DMS153 (cell line): Measurements from ENCODE around the gene NKX1-2.
A peak's percentile ranks its signal among the peaks of the same experiment; 100 is the strongest.
"Not testable (repeated sequence)": the region's sequence is repeated elsewhere in the genome, so short reads cannot be mapped to it uniquely, and the experiment has no call there.

Source experiments
- DNase-seq: peaks from one replicate; lab custom pipeline; 2025; lab: John Stamatoyannopoulos, UW

The NKX1-2 gene

GRCh38 chr10:124449170-124450011 is 444 bp downstream of the NKX1-2 start:
- no peak for DNase-seq

GRCh38 chr10:124448696-124449169 is 1.1 kb downstream of the NKX1-2 start:
- DNase-seq = no peak

DNA sequence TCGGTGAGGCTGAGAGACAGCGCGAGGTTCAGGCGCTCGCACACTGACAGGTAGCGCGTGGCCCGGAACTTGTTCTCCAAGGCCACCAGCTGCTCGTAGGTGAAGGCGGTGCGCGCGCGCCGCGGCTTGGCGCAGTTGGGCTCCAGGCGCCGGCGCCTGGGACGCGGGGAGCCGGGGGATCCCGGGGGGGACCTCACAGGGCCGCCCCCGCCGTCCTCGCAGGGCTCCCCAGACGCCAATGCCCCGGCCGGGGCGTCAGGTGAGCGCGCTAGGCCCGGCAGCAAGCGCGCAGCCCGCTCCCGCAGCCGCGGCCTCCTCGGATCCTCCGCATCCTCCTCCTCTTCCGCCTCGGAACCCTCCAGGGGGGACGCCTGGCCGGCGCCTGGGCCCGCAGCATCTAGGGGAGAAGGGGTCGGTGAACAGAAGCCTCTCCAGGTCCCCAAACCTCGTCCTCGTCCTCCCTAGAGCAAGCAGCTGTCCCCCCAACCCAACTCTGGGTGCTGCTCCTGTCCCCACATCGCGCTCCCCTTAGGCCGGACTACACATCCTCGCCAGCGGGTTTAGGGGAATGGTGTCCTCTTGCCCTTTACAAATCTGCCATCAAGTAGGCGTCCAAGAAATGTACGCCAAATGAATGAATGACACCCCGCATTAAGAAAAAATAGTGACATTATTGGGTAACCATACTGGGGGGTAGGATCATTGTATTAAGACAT is 1.9 kb downstream of the NKX1-2 start:
- no peak for DNase-seq

- DNase-seq = no peak
Measured at GRCh38 chr10:124446830-124447750, 2.7 kb downstream of the NKX1-2 start.

GRCh38 chr10:124441694-124442093 is 8.1 kb downstream of the NKX1-2 start:
- not testable (repeated sequence) for DNase-seq

DNA sequence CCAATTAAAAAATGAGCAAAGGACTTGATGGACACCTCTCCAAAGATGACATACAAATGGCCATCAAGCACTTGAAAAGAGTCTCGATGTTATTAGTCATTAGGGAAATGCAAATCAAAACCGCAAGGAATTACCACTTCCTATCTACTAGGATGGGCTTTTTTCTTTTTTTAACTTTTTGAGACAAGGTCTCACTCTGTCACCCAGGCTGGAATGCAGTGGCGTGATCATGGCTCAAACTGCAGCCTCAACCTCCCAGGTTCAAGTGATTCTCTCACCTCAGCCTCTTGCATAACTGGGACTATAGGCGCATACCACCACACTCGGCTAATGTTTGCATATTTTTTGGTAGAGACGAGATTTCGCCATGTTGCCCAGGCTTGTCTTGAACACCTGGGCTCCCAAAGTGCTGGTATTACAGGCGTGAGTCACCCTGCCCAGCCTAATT is 13.6 kb downstream of the NKX1-2 start:
- no peak for DNase-seq

GRCh38 chr10:124435683-124436082 is 14.2 kb downstream of the NKX1-2 start:
- DNase-seq = not testable (repeated sequence)

- DNase-seq = no peak
Measured at GRCh38 chr10:124433461-124433860, 16.4 kb downstream of the NKX1-2 start.

DNA sequence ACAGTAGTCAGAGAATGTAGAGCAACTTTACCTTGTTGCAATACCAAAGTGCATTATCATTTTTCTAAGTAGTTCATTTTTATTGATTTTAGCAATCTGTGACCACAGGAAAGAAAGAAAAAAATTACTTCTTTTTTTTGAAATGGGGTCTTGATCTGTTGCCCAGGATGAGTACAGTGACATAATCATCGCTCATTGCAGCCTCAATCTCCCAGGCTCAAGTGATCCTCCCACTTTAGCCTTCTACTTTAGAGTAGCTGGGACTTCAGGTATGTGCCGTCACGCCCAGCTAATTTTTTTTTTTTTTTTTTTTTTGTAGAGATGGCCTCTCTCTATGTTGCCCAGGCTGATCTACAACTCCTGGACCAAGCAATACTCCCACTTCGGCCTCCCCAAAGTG is 19.8 kb downstream of the NKX1-2 start:
- DNase-seq = no peak

DNA sequence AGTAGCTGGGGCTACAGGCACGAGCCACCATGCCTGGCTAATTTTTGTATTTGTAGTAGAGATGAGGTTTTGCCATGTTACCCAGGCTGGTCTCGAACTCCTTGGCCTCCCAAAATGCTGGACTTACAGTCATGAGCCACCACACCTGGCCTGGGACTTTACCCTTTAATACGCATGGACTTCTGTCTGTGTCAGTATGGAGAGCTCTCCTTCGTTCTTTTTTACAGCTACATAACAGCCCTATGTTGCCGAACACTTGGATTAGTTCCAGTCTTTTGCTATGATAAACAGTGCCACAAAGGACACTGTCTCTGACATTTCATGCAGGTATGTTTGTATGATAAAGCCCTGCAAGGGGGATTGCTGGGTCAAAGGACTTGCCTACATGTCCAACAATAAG is 20.3 kb downstream of the NKX1-2 start:
- peak; percentile 34 for DNase-seq

GRCh38 chr10:124428207-124428777 is 21.5 kb downstream of the NKX1-2 start:
- DNase-seq = no peak

DNA sequence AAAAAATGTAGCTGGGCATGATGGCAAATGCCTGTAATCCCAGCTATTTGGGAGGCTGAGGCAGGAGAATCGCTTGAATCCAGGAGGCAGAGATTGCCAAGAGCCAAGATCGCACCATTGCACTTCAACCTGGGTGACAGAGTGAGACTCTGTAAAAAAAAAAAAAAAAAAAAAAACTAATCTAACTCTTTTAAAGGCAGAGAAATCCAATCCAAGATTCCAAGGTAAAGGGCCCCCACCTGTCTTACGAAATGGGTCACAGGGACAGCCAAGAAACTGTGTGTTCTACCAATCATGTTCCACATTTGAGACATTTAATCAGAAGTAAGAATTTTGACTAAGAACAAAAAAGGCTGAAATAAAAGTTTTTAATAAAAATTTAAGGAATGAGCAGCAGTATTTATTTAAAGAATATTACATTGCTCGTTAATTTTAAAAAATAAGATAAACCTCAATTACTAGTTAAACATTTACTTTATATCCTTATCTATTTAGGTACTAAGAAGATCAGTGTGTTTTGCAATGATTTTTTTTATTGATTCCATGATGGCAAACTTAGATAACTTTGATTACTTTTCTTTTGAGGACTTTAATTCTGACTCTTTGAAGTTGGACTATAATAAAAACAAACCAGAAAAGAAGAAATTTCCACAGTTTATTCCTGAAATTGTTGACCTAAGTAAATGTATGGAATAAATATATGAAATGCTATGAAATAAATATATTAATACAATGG is 24.4 kb downstream of the NKX1-2 start:
- no peak for DNase-seq

- no peak for DNase-seq
Measured at GRCh38 chr10:124423813-124424212, 26.0 kb downstream of the NKX1-2 start.

DNA sequence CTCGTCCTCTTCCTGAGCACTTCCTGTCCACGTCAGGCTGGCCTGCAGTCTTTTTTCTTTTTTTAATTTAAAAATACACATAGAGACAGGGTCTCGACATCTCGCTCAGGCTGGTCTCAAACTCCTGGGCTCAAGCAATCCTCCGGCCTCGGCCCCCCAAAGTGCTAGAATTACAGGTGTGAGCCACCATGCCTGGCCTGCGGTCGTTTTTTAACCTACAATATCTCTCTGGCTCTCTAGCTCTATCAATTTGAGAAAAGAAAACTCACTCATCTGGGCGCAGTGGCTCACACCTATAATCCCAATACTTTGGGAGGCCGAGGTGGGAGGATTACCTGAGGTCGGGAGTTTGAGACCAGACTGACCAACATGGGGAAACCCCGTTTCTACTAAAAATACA is 27.1 kb downstream of the NKX1-2 start:
- no peak for DNase-seq

GRCh38 chr10:124420254-124420653 is 29.6 kb downstream of the NKX1-2 start:
- no peak for DNase-seq

- no peak for DNase-seq
Measured at GRCh38 chr10:124419635-124420034, 30.2 kb downstream of the NKX1-2 start.

DNA sequence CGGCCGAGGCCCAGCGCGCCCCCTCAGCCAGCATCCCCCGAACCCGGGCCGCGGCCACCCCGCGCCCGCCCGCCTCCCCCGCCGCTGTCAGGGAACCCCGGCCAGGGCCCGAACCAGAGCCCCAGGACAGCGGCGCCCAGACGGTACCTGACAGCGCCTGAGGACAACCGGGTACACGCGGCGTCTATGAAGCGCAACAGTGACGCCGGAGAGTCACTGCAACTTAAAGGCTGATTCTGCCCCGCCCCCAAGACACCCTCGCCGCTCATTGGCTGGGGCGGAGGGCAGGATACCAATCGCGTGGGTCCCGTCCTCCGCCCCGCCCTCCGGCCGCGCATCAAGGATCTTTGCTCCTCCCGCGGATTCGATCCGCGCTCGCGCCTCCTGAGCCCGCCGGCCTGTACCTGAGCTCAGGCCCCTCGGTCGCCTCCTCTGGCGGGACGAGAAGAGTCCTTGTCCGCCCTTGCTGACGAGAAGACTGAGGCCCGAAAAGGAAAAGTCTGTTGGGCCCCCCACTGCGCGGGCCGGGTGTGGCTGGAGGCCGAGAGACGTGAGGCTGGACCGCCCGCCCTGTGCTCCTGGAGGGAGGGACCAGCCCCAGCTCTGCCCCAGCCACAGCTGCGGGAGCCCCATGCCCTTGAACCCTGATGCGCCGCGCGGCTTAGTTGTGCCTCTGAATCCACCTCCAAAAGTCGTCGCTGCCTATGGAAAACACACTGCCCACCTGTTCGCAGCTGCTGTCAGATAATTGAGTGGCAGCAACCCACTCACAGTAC is 30.9 kb downstream of the NKX1-2 start, which contains the start of gene OAT:
Gene OAT (minus strand): TSS at position 198 of the 776 bp plus-strand sequence. CDS start 6,752 bp downstream, outside the sequence.
- DNase-seq = peak; percentile 94

DNA sequence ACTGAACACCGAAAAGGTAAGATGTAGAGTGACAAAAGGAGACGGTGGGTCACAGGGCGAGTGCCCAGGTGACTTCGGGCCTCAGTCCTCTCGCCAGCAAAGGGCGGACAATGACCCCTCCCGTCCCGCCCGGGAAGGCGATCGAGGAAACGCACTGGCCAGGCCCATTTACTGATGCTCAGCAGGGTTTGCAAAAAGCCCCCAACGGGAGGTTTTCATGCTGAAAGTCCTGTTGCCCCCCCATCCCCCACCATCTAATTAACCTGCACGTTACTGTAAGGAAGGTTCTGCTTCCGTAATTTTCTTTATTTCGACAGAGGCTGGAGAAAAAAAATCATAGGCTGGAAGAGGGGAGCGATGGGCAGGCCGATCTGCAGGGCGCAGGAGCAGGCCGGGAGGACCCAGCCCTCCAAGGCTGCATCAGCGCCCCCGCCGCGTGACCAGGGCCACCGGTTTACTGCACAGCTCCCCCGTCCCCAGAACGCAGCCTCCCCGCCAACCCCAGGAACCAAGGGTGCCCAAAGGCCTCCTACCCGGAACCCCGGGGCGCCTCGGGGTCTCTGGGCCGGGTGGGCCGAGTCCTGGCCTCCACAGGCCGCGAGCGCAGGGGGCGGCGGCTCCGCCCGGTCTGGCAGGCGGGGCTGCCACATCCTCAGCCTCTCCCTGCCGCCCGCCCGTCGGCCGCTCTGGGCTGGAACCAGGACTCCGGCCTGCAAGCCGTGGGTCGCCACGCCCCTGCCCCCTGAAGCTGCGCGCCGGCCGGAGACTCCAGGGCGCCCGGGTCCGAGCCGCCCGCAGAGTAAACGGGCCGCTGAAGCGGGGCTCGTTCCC is 31.7 kb downstream of the NKX1-2 start:
- no peak for DNase-seq

- no peak for DNase-seq
Measured at GRCh38 chr10:124416733-124417132, 33.1 kb downstream of the NKX1-2 start.
